NCI-H1436 treated with DMSO at 0.1 percent for 48 hours (cell line): ENCODE measurements around the gene BCAS4.
"Not testable (repeated sequence)": the region's sequence is repeated elsewhere in the genome, so short reads cannot be mapped to it uniquely, and the experiment has no call there.

Experiments used
- DNase-seq: peaks from one replicate; lab custom pipeline; 2025; lab: John Stamatoyannopoulos, UW

The BCAS4 gene

DNA sequence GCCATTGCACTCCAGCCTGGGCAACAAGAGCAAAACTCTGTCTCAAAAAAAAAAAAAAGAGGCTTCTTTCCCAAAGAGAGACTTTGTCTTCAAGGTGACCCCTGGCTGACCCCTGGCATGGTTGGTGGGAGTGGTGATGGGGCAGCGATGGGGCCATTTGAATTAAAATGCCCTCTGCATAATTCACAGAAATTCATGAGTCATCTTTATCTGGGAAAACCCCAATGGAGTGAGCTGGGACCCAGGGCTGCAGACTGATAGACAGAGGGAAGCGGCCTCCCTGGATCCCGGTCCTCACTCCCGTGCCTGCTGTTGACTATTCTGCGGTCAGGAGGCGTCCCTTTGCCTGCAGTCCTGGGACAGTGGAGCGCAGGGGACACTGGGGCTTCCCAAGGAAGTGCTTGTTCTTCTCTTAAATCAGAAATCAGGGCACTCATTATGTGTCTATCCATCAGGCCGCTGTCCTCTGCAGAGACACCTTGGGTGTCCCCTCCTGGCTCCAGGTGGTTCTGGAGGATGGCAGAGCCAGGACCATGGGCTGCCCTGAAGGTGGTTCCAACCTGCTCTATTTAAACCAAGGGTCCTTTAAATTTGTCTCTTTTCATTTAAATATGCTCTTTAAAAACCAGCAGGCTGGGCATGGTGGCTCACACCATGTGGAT, 23.3 kb upstream of the BCAS4 start:
- DNase-seq, result not testable (repeated sequence)

GRCh38 chr20:50772420-50773185, 22.3 kb upstream of the BCAS4 start:
- DNase-seq, result no peak

DNA sequence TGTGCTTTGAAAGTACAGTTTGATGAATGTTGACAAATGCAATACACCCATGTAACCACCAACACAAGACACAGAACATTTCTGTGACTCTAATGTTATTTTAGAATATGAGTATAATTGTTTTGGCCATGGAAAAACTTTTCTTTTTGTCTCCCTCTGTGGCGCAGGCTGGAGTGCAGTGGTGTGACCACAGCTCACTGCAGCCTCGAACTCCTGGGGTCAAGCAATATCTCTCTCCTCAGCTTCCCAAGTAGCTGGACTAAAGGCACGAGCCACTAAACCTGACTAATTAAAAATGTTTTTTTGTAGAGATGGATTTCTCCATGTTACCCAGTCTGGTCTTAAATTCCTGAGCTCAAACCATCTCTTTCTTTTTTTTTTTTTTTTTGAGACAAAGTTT, 20.3 kb upstream of the BCAS4 start:
- DNase-seq, result no peak

DNA sequence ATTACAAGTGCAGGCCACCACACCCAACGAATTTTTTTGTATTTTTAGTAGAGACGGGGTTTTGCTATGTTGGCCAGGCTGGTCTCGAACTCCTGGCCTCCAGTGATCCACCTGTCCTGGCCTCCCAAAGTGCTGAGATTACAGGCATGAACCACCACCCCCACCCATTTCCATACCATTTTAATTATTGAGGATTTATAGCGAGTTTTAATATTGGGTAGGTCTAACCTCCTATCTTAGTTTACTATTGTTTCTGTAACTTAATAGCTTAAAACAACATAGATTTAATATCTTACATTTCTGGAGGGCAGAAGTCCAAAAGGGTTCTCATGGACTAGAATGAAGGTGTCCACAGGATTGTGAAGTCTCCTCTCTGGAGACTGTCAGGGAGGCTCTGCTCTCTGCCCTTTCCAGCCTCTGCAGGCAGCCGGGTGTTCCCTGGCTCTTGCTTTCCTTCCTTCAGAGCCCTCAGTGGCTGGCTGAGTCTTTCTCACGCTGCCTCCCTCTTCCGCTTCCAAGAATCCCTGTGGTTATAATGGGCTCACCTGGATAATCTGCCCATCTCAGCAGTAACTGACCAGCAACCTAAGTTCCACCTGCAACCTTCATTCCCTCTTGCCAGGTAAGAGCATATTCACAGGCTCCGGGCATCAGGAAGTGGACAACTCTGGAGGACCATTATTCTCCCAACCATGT, 18.6 kb upstream of the BCAS4 start:
- DNase-seq, result no peak

GRCh38 chr20:50777373-50777772, 17.5 kb upstream of the BCAS4 start:
- DNase-seq, result no peak

GRCh38 chr20:50778994-50779393, 15.9 kb upstream of the BCAS4 start:
- not testable (repeated sequence) for DNase-seq

DNA sequence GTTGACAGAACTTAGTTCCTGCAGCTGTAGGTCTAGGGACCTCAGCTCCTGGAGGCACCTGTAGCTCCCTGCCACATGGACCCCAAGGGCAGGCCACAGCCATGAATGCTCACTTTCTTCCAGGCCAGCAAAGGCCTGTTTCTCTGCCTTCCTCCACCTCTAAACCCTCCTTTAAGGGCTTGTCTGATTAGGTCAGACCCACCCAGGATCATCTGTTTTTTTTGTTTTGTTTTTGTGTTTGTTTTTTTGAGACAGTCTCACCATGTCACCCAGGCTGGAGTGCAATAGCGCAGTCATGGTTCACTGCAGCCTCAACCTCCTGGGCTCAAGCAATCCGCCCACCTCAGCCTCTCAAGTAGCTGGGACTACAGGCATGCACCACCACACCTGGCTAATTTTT, 11.5 kb upstream of the BCAS4 start:
- no peak for DNase-seq

- DNase-seq, result no peak
Measured at GRCh38 chr20:50783903-50784302, 11.0 kb upstream of the BCAS4 start.

DNA sequence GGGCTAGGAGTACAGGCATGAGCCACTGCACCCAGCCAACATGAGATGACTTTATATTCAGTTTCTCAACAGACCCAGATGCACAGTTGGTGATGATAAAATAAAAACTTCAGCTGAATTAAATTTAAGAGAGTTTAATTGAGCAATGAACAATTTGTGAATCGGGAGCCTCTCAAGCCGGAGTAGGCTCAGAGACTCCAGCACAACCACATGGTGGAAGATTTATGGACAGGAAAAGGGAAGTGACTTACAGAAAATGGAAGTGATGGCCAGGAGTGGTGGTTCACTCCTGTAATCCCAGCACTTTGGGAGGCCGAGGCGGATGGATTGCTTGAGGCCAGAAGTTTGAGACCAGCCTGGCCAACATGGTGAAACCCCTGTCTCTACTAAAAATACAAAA, 10.4 kb upstream of the BCAS4 start:
- no peak for DNase-seq

GRCh38 chr20:50786703-50787102, 8.2 kb upstream of the BCAS4 start:
- DNase-seq, result no peak

DNA sequence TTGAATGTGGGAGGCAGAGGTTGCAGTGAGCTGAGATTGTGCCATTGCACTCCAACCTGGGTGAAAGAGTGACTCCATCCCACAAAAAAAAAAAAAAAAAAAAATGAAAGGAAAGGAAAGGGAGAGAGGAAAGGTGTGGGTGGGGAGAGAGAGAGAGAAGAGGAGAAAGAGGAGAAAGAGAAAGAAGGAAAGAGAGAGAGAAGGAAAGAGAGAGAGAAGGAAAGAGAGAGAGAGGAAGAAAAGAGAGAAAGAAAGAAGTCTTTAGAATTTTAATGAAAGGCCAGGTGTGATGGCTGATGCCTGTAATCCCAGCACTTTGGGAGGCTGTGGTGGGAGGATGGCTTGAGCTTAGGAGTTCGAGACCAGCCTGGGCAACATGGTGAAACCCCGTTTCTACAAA, 7.7 kb upstream of the BCAS4 start:
- no peak for DNase-seq

- DNase-seq, result no peak
Measured at GRCh38 chr20:50788045-50788991, 6.5 kb upstream of the BCAS4 start.

GRCh38 chr20:50789968-50790650, 4.8 kb upstream of the BCAS4 start:
- no peak for DNase-seq

GRCh38 chr20:50790651-50791277, 4.1 kb upstream of the BCAS4 start:
- no peak for DNase-seq

GRCh38 chr20:50792708-50793574, 1.9 kb upstream of the BCAS4 start:
- no peak for DNase-seq

GRCh38 chr20:50793575-50794016, 1.3 kb upstream of the BCAS4 start:
- DNase-seq, result not testable (repeated sequence)

DNA sequence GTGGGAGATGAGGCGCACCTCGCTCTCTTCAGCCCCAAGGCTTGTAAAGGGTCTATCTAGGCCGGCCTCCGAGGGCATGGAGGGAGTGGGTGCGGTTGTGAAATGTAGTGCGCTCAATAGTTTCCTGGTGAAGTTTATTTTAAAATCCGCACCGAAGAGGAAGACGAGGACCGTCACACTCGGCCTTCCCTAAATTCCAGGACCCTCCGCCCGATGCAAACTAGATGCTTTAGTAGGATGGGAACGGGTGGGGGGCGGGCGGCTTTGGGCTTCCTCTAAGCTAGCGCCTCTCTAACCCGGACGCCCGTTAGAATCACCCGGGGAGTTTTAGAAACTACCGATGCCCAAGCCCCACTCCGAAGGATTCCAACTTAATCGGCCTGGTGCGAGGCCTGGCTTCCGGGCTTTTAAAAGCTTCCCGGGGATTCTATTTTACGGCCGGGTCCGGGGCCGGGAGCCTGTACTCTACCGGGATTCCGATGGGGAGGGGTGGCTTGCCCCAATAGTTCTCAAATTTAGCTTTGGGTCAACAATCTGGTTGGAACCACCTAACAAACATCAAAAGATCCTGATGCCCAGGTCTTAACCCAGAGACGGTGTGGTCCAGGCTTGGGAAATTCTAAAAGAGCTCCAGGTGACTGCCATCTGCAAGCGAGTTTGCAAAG, 548 bp upstream of the BCAS4 start:
- no peak for DNase-seq

- DNase-seq, result no peak
Measured at GRCh38 chr20:50797142-50797541, 2.3 kb downstream of the BCAS4 start.

- no peak for DNase-seq
Measured at GRCh38 chr20:50798650-50799049, 3.8 kb downstream of the BCAS4 start.
